Calu3 (cell line): ENCODE results near the gene LIN9. TPM values are rescaled to one million over a fixed set of nuclear protein-coding genes. Genes with fewer than 3 reads are reported as not detected.

ENCODE experiments used
- BruUV-seq: library from RNA; stranded (reverse); fragments of 400-500 nt; replicated peaks from 2 replicates; lab custom pipeline; 2021; lab: Mats Ljungman, UMichigan
- CTCF ChIA-PET: fragments of 300-600 bp; sonication (Branson Sonifier 250); formaldehyde crosslinking; loops from one replicate; lab custom pipeline; 2022; ENCODE audit warnings: antibody characterized with exemption; lab: Charles Lee
- DNase-seq: peaks from one replicate; pipeline ENCODE4 v3.0.0; 2022
- H3K27ac Mint-ChIP-seq: one replicate; pipeline ENCODE4 v1.8.0; 2022; ENCODE audit warnings: mixed read lengths; ENCODE audit not compliant: unreplicated experiment
- H3K27me3 Mint-ChIP-seq: one replicate; pipeline ENCODE4 v1.8.0; 2022; ENCODE audit warnings: mixed read lengths; ENCODE audit not compliant: unreplicated experiment
- H3K36me3 Mint-ChIP-seq: one replicate; pipeline ENCODE4 v1.8.0; 2022; ENCODE audit warnings: mild to moderate bottlenecking, moderate library complexity, mixed read lengths; ENCODE audit not compliant: insufficient read depth, unreplicated experiment
- H3K4me1 Mint-ChIP-seq: one replicate; pipeline ENCODE4 v1.8.0; 2022; ENCODE audit warnings: mild to moderate bottlenecking, low read depth, mixed read lengths; ENCODE audit not compliant: unreplicated experiment
- H3K4me3 Mint-ChIP-seq: one replicate; pipeline ENCODE4 v1.8.0; 2022; ENCODE audit warnings: mild to moderate bottlenecking, low read depth, moderate library complexity, mixed read lengths; ENCODE audit not compliant: unreplicated experiment
- H3K9me3 Mint-ChIP-seq: one replicate; pipeline ENCODE4 v1.8.0; 2022; ENCODE audit warnings: low read depth, mixed read lengths; ENCODE audit not compliant: unreplicated experiment
- intact Hi-C: fragments of 100-400 bp; cut with micrococcal nuclease; formaldehyde crosslinking; loops from one replicate; pipeline ENCODE4 v1.10.0; 2022; ENCODE audit not compliant: unreplicated experiment
- total RNA-seq: library from RNA; stranded (reverse); gene quantifications from 2 replicates; pipeline ENCODE4 v1.2.3, GENCODE V29; 2022
- TF ChIP-seq, protein P1 (sequence below): fragments of 200-600 bp; IDR thresholded peaks from one replicate; pipeline ENCODE4 v1.8.0; 2022; ENCODE audit warnings: antibody characterized with exemption; ENCODE audit not compliant: unreplicated experiment

LIN9 gene
- total RNA-seq, 1 experiment from 2014 or later: 14.3 TPM

DNA sequence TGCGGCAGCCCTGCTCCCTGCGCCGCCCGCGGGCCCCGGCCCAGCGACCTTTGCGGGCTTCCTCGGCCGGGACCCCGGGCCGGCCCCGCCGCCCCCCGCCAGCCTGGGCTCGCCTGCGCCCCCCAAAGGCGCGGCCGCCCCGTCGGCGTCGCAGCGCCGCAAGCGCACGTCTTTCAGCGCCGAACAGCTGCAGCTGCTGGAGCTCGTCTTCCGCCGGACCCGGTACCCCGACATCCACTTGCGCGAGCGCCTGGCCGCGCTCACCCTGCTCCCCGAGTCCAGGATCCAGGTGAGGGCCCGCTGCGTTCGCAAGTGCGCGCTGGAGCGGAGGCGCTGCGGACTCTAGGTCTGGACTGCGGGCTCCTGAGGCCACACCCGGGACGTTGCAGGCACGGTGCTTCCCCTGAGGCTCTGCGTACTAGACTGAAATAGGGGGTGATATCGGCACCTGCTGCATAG lies 85.1 kb downstream of the LIN9 start:
- Mint-ChIP-seq H3K36me3 (peaks cover 15% of the 10 kb centered on the region), H3K27ac (no peak overlapping the region)

DNA sequence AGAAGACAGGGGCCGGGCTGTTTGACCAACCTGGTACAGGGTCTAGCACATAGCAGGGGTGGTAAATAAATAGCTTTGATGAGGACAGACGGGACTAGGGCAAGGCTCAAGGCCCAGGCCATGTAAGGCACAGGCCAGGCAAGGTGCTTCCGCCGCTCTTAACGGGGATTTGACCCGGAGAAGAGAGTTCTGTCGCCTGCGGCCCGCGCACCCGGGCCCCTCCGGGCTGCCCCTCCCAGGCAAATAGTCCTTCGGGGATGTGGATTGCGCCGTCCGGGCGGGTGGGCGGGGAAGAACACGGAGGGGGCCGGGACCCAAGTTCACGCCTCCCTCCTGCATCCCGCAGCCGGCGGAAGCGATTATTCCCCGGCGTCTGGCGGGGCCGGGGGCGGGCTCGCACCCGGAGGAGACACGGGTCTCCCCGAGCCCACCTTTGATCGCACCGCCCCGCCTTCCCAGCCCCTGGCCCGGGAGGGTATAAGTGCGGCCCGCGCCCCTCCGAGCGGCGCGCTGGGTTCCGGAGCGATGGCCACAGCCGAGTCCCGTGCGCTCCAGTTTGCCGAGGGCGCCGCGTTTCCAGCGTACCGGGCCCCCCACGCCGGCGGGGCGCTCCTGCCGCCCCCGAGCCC lies 85.7 kb downstream of the LIN9 start, which contains the start of gene MIXL1:
Gene MIXL1 (plus strand): TSS at position 508 of the 629 bp plus-strand sequence. CDS start 18 bp downstream, at position 526.
- peak; percentile 7 for DNase-seq
- TF ChIP-seq, protein P1, sequence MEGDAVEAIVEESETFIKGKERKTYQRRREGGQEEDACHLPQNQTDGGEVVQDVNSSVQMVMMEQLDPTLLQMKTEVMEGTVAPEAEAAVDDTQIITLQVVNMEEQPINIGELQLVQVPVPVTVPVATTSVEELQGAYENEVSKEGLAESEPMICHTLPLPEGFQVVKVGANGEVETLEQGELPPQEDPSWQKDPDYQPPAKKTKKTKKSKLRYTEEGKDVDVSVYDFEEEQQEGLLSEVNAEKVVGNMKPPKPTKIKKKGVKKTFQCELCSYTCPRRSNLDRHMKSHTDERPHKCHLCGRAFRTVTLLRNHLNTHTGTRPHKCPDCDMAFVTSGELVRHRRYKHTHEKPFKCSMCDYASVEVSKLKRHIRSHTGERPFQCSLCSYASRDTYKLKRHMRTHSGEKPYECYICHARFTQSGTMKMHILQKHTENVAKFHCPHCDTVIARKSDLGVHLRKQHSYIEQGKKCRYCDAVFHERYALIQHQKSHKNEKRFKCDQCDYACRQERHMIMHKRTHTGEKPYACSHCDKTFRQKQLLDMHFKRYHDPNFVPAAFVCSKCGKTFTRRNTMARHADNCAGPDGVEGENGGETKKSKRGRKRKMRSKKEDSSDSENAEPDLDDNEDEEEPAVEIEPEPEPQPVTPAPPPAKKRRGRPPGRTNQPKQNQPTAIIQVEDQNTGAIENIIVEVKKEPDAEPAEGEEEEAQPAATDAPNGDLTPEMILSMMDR: no peak
- Mint-ChIP-seq H3K27ac (no peak within 1 kb of the TSS), H3K4me3 (peak within 1 kb of the TSS; percentile 71), H3K4me1 (peaks cover 7% of the 10 kb centered on the region), H3K36me3 (peaks cover 15% of the 10 kb centered on the region), H3K27me3 (peaks cover 28% of the 10 kb centered on the region), H3K9me3 (no peaks in the 10 kb centered on the region)
- BruUV-seq: no TSS peak
- intact Hi-C loops: no loop called here
- CTCF ChIA-PET: interaction anchor here (1.0 to 1.3 kb wide), 2 partner anchors 25 to 110 kb away, joined by 4 to 6 read pairs; no protein-coding TSS in a partner anchor

More for the DNA sequence above, 85.1 kb downstream of the LIN9 start:
- TF ChIP-seq, protein P1: peak; percentile 12
- intact Hi-C loops: no loop called here
- peaks cover 28% of the 10 kb centered on the region for H3K27me3 Mint-ChIP-seq
- DNase-seq: peak; percentile 33
- H3K4me3 Mint-ChIP-seq: peak overlapping the region; percentile 71
- BruUV-seq: no TSS peak
- peaks cover 7% of the 10 kb centered on the region for H3K4me1 Mint-ChIP-seq
- CTCF ChIA-PET: interaction anchor here (1.0 to 1.3 kb wide), 2 partner anchors 25 to 110 kb away, joined by 4 to 6 read pairs; no protein-coding TSS in a partner anchor
- no peaks in the 10 kb centered on the region for H3K9me3 Mint-ChIP-seq

DNA sequence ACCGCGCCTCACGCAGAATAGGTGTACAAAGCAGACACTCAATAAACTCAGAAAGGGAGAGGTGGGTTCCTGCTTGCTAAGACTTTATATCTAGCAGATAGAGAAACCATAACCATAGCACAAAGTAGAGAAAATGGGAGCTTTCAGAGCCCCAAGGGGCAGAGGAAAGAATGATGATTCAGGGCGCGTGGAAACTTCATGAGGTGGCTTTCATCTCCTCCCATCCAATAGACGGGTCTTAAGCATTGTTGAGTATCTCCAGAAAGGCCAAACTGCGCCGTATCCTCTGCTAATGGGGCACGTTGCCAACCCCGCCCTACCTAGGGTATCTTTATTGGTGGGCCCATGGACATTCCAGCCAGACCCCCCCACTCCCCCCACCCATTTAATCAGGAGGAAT lies 86.3 kb downstream of the LIN9 start:
- Mint-ChIP-seq H3K4me1 (peaks cover 7% of the 10 kb centered on the region), H3K9me3 (no peaks in the 10 kb centered on the region), H3K27ac (no peak overlapping the region), H3K27me3 (peaks cover 28% of the 10 kb centered on the region), H3K4me3 (peak overlapping the region; percentile 71), H3K36me3 (peaks cover 15% of the 10 kb centered on the region)
- TF ChIP-seq, protein P1: no peak
- CTCF ChIA-PET: no interaction called here
- DNase-seq: no peak
- BruUV-seq: no TSS peak
- intact Hi-C loops: no loop called here

DNA sequence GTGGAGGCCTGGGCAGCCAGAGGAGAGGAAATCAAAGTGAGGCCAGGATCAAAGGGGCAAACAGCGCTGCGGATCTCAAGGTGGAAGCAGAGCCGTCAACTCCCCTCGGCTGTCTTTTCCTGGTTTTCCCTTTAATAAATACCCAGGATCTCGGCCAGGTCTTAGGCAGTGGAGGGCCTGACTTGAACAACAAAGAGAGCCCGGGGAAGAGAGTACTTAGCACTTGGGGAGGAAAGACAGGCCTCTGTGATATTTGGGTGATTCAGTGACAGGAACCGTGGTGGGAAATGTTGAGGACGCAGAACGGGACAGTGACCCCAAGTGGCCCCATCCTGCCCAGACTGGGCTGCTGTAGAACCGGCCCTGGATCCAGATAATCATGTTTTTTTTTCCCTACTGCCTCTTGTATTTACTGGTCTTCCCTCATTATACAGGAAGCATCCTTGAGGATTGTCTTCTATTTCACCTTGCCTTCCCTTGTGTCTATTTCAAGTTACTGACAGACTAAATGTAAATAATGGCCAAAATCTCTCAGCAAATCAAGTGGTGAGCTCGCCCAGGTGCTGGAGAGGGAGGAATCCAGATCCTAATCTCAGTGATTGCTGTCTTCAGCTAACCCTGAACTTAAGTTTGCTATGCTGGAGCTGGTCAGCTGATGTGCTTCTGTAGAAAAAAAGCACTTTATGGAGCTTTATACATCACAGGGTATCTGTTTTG lies 88.3 kb downstream of the LIN9 start:
- Mint-ChIP-seq H3K4me1 (peaks cover 7% of the 10 kb centered on the region), H3K36me3 (peaks cover 15% of the 10 kb centered on the region), H3K27me3 (peaks cover 28% of the 10 kb centered on the region), H3K4me3 (no peak overlapping the region), H3K27ac (no peak overlapping the region), H3K9me3 (no peaks in the 10 kb centered on the region)
- TF ChIP-seq, protein P1: no peak
- CTCF ChIA-PET: no interaction called here
- intact Hi-C loops: no loop called here
- no TSS peak for BruUV-seq
- no peak for DNase-seq
